Gastrocnemius medialis (tissue), 4 donors: ENCODE results near the gene TNPO3. TPM values are rescaled to one million over a fixed set of nuclear protein-coding genes. Genes with fewer than 3 reads are reported as not detected.

ENCODE experiments used
- ATAC-seq, 2 donors: fragments of 150-250 bp; one replicate each; pipeline ENCODE4 v1.9.1; 2016
- DNase-seq, 2 donors: peaks; one replicate each; pipeline ENCODE4 v3.0.0-alpha.2; 2019
- H3K27ac ChIP-seq, 4 donors: fragments of 200-600 bp; sonication (generic); 1 replicate in 1 of 4; 2 replicates in 3 of 4; pipeline ENCODE4 v1.5.1; 2016 to 2018; ENCODE audit warnings: mild to moderate bottlenecking in 2 of 4, moderate library complexity in 1 of 4
- H3K27me3 ChIP-seq, 3 donors: fragments of 200-600 bp; sonication (generic) in 2 of 3; 1 replicate in 1 of 3; 2 replicates in 2 of 3; pipeline versions ENCODE4 v1.5.1 to v1.6.0; 2016 to 2019; ENCODE audit warnings: mild to moderate bottlenecking in 1 of 3, moderate library complexity in 1 of 3
- H3K36me3 ChIP-seq, 2 donors: fragments of 200-600 bp; sonication (generic) in 1 of 2; one replicate each; pipeline ENCODE4 v1.5.1; 2017 to 2018
- H3K4me1 ChIP-seq, 2 donors: fragments of 200-600 bp; sonication (generic) in 1 of 2; one replicate each; pipeline ENCODE4 v1.5.1; 2016 to 2017; ENCODE audit warnings: mild to moderate bottlenecking in 2 of 2
- H3K4me3 ChIP-seq, 4 donors: fragments of 200-600 bp; sonication (generic) in 3 of 4; 1 replicate in 1 of 4; 2 replicates in 3 of 4; pipeline ENCODE4 v1.5.1; 2016 to 2019; ENCODE audit warnings: mild to moderate bottlenecking in 2 of 4
- H3K9me3 ChIP-seq, 3 donors: fragments of 200-600 bp; sonication (generic) in 2 of 3; 1 replicate in 1 of 3; 2 replicates in 2 of 3; pipeline ENCODE4 v1.5.1; 2016 to 2019
- CTCF ChIP-seq, 5 experiments: fragments of 450-650 bp in 3 of 5; fragments of 200-600 bp in 2 of 5; sonication (generic) in 2 of 5; IDR thresholded peaks in 4 of 5; conservative IDR thresholded peaks in 1 of 5; 1 replicate in 4 of 5; 2 replicates in 1 of 5; pipeline ENCODE4 v1.5.1; 2016 to 2019; ENCODE audit warnings: antibody characterized with exemption in 5 of 5, mild to moderate bottlenecking in 3 of 5, moderate library complexity in 3 of 5
- POLR2A ChIP-seq, 2 donors: fragments of 450-650 bp; IDR thresholded peaks; one replicate each; pipeline ENCODE4 v1.6.1; 2017; ENCODE audit warnings: antibody characterized with exemption in 2 of 2, mild to moderate bottlenecking in 2 of 2, moderate library complexity in 2 of 2
- in situ Hi-C, 4 donors: fragments of 200-750 bp; cut with MboI; loops; one replicate each; pipeline versions ENCODE4 v1.15.0 to v1.8.0; 2017; ENCODE audit warnings: low sequenced_read_pairs in 4 of 4
- intact Hi-C: fragments of 100-400 bp; cut with DNase I; formaldehyde crosslinking; loops from one replicate; pipeline ENCODE4 v1.15.1; 2023; ENCODE audit warnings: low total_unique reads
- total RNA-seq, 4 donors: library from RNA; depleted of rRNA; stranded (reverse); fragments of >200 nt; gene quantifications; one replicate each; pipeline versions ENCODE4 v1.1.0 to v1.2.3, GENCODE V29; 2016

The TNPO3 gene
- total RNA-seq, 4 donors from 2014 or later, result 39.1 to 50.9 (median 50.5) TPM

GRCh38 chr7:129098409-129099084 is 43.6 kb upstream of the TNPO3 start:
- TF ChIP-seq CTCF (IDR thresholded peaks at IDR 0.05 in 4 of 5, conservative IDR thresholded peaks at IDR 0.05 in 1 of 5), result no peak
- TF ChIP-seq POLR2A (IDR thresholded peaks at IDR 0.05), result no peak
- intact Hi-C loops, result no loop called here
- Histone ChIP-seq H3K27ac (no peak overlapping the region), H3K4me3 (no peak overlapping the region), H3K4me1 (peaks cover 7 to 18% of the 10 kb centered on the region in 2 donors), H3K36me3 (no peaks in the 10 kb centered on the region), H3K9me3 (no peaks in the 10 kb centered on the region), H3K27me3 (no peaks in the 10 kb centered on the region)
- ATAC-seq (no peak), DNase-seq (no peak)
- in situ Hi-C loops, result loop anchor here in 2 of 4 donors (10.0 kb wide), 1 partner anchor 194 kb away; no protein-coding TSS in a partner anchor

GRCh38 chr7:129095258-129095657 is 40.3 kb upstream of the TNPO3 start:
- no peak overlapping the region for H3K4me3 ChIP-seq
- no peak for ATAC-seq
- in situ Hi-C loops, result loop anchor here in 2 of 4 donors (10.0 kb wide), 1 partner anchor 190 kb away; no protein-coding TSS in a partner anchor
- H3K4me1 ChIP-seq, result no peaks in the 10 kb centered on the region
- H3K27me3 ChIP-seq, result no peaks in the 10 kb centered on the region
- H3K36me3 ChIP-seq, result no peaks in the 10 kb centered on the region
- H3K9me3 ChIP-seq, result no peaks in the 10 kb centered on the region
- H3K27ac ChIP-seq, result no peak overlapping the region
- DNase-seq, result no peak
- TF ChIP-seq POLR2A (IDR thresholded peaks at IDR 0.05), result no peak
- no peak for TF ChIP-seq CTCF (IDR thresholded peaks at IDR 0.05 in 4 of 5, conservative IDR thresholded peaks at IDR 0.05 in 1 of 5)
- intact Hi-C loops, result no loop called here

GRCh38 chr7:129094501-129094900 is 39.6 kb upstream of the TNPO3 start:
- DNase-seq (no peak), ATAC-seq (no peak)
- no peaks in the 10 kb centered on the region for H3K36me3 ChIP-seq
- no peaks in the 10 kb centered on the region for H3K9me3 ChIP-seq
- no peak overlapping the region for H3K4me3 ChIP-seq
- no peak for TF ChIP-seq POLR2A (IDR thresholded peaks at IDR 0.05)
- TF ChIP-seq CTCF (IDR thresholded peaks at IDR 0.05 in 4 of 5, conservative IDR thresholded peaks at IDR 0.05 in 1 of 5), result no peak
- no peaks in the 10 kb centered on the region for H3K27me3 ChIP-seq
- H3K27ac ChIP-seq, result no peak overlapping the region
- intact Hi-C loops (no loop called here), in situ Hi-C loops (loop anchor here in 3 of 4 donors (5.0 to 10.0 kb wide), 2 partner anchors 190 to 192 kb away; no protein-coding TSS in a partner anchor)
- H3K4me1 ChIP-seq, result no peaks in the 10 kb centered on the region

GRCh38 chr7:129093867-129094456 is 39.1 kb upstream of the TNPO3 start:
- ATAC-seq (no peak), DNase-seq (no peak)
- Histone ChIP-seq H3K4me1 (no peaks in the 10 kb centered on the region), H3K36me3 (no peaks in the 10 kb centered on the region), H3K27me3 (no peaks in the 10 kb centered on the region), H3K27ac (no peak overlapping the region), H3K9me3 (no peaks in the 10 kb centered on the region), H3K4me3 (no peak overlapping the region)
- no peak for TF ChIP-seq CTCF (IDR thresholded peaks at IDR 0.05 in 4 of 5, conservative IDR thresholded peaks at IDR 0.05 in 1 of 5)
- no peak for TF ChIP-seq POLR2A (IDR thresholded peaks at IDR 0.05)
- intact Hi-C loops (no loop called here), in situ Hi-C loops (loop anchor here in 3 of 4 donors (5.0 to 10.0 kb wide), 2 partner anchors 189 to 192 kb away; no protein-coding TSS in a partner anchor)
